ENCODE measurements around the gene CARM1. TPM values are rescaled to one million over a fixed set of nuclear protein-coding genes. Genes with fewer than 3 reads are reported as not detected.
"Not testable (repeated sequence)": the region's sequence is repeated elsewhere in the genome, so short reads cannot be mapped to it uniquely, and the experiment has no call there.

Gene CARM1
- total RNA-seq, 1 experiment from 2014 or later, result 56.2 TPM

DNA sequence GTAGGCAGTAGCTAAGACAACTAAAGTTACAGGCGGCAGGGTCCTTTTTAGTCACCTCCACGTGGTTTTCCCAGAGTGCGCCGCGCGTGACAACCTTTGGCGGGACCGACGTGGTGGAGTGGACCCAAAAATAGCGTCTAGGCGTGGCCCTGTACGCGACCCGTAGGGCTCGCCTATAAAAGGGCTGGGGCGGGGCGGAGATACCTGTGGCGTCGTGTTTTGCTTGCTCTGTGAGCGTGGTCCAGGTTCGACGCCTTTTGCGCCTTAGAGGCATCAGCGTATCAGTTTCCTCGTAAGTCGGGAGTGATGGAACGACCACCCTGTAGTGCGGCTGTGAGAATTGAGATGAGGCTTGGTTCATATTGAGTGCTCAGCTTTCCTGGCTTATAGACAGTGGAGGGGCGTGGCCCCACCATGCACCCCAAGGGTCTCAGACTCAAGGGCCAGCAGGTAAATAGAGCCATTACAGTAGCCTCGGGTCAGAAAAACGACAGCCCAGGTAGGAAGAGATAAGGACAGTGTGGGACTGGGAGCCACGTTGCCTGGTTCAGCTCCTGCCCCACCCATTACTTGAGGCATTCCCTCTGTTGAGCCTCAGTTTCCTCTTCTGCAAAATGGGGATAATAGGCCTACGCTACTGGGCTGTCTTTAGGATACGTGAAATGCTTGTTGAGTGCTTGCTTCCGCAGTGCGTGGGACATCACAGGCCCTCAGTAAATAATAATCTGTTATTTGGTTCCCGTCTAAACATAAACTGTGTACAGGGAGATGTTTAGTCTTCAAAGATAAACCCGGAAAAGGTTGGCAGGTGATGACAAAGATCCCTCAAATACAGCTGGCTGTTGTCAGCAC, 34.6 kb upstream of the CARM1 start:
- ATAC-seq (no peak; the same call in 1 of the 2 replicates), DNase-seq (no peak)
- ChIA-PET CTCF (interaction anchor here (1.0 to 1.6 kb wide), 4 partner anchors 28 to 119 kb away, joined by 9 to 25 read pairs (median 17); partner anchors contain the start of genes CARM1 and DNM2), POLR2A (ENCODE audit: unreplicated experiment) (interaction anchor here (0.5 to 1.2 kb wide), 4 partner anchors 37 to 327 kb away, joined by 3 to 4 read pairs (median 4); no protein-coding TSS in a partner anchor)
- Histone ChIP-seq H3K4me1 (ENCODE audit: insufficient read depth, low read length) (peaks cover 16% of the 10 kb centered on the region), H3K9me2 (replicated peaks; ENCODE audit: low read length) (no peaks in the 10 kb centered on the region), H3K9ac (ENCODE audit: low read length) (peak overlapping the region; percentile 89), H3K79me2 (ENCODE audit: low read length) (no peaks in the 10 kb centered on the region), H3K9me3 (ENCODE audit: low read length) (no peaks in the 10 kb centered on the region), H2AFZ (ENCODE audit: low read length) (peak overlapping the region; percentile 92), H3K36me3 (ENCODE audit: low read depth, low read length) (peaks cover 13% of the 10 kb centered on the region; the same call in 1 of the 2 replicates), H3K4me2 (ENCODE audit: low read length) (peak overlapping the region; percentile 84), H4K20me1 (ENCODE audit: low read length) (no peaks in the 10 kb centered on the region), H3K4me3 (ENCODE audit: low read length) (peak overlapping the region; percentile 69), H3K27me3 (ENCODE audit: low read length) (no peaks in the 10 kb centered on the region), H3K27ac (ENCODE audit: low read length) (peak overlapping the region; percentile 81), H3F3A (ENCODE audit: low read length, unreplicated experiment) (peaks cover 4% of the 10 kb centered on the region)
- intact Hi-C loops (cut with micrococcal nuclease), result loop anchor here (1.0 to 2.0 kb wide), 3 partner anchors 28 to 184 kb away; partner anchors contain the start of gene CARM1
- TSS peak; percentile 61 for BruUV-seq (replicated peaks)
- TF ChIP-seq, protein P1, sequence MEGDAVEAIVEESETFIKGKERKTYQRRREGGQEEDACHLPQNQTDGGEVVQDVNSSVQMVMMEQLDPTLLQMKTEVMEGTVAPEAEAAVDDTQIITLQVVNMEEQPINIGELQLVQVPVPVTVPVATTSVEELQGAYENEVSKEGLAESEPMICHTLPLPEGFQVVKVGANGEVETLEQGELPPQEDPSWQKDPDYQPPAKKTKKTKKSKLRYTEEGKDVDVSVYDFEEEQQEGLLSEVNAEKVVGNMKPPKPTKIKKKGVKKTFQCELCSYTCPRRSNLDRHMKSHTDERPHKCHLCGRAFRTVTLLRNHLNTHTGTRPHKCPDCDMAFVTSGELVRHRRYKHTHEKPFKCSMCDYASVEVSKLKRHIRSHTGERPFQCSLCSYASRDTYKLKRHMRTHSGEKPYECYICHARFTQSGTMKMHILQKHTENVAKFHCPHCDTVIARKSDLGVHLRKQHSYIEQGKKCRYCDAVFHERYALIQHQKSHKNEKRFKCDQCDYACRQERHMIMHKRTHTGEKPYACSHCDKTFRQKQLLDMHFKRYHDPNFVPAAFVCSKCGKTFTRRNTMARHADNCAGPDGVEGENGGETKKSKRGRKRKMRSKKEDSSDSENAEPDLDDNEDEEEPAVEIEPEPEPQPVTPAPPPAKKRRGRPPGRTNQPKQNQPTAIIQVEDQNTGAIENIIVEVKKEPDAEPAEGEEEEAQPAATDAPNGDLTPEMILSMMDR (conservative IDR thresholded peaks at IDR 0.05; ENCODE audit: low read depth, low read length), result no peak
- TF ChIP-seq EZH2 (IDR thresholded peaks at IDR 0.05; ENCODE audit: low read length, unreplicated experiment) (no peak), EZH2phosphoT487 (IDR thresholded peaks at IDR 0.05; ENCODE audit: borderline replicate concordance, low read length) (no peak)

DNA sequence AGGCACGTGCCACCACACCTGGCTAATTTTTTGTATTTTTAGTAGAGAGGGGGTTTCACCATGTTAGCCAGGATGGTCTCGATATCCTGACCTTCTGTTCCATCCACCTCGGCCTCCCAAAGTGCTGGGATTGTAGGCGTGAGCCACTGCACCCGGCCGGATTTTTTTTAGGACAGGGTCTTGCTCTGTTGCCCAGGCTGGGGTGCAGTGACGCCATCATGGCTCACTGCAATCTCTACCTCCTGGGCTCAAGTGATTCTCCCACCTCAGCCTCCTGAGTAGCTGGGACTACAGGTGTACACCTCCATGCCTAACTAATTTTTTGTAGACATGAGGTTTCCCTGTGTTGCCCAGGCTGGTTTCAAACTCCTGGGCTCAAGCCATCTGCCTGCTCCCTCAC, 33.7 kb upstream of the CARM1 start:
- H3K4me2 ChIP-seq (ENCODE audit: low read length); H3K27me3 ChIP-seq (ENCODE audit: low read length); ATAC-seq; H3K4me3 ChIP-seq (ENCODE audit: low read length); H3K27ac ChIP-seq (ENCODE audit: low read length); H3F3A ChIP-seq (ENCODE audit: low read length, unreplicated experiment); BruUV-seq (replicated peaks); H3K36me3 ChIP-seq (ENCODE audit: low read depth, low read length); H3K9me3 ChIP-seq (ENCODE audit: low read length); H2AFZ ChIP-seq (ENCODE audit: low read length); H3K9me2 ChIP-seq (replicated peaks; ENCODE audit: low read length); CTCF ChIA-PET; H3K79me2 ChIP-seq (ENCODE audit: low read length); DNase-seq; H4K20me1 ChIP-seq (ENCODE audit: low read length); H3K9ac ChIP-seq (ENCODE audit: low read length); POLR2A ChIA-PET (ENCODE audit: unreplicated experiment): not testable (repeated sequence)
- H3K4me1 ChIP-seq (ENCODE audit: insufficient read depth, low read length), result peaks cover 16% of the 10 kb centered on the region
- intact Hi-C loops (cut with micrococcal nuclease), result loop anchor here (2.0 kb wide), 1 partner anchor 185 kb away; no protein-coding TSS in a partner anchor

- Histone ChIP-seq H4K20me1 (ENCODE audit: low read length) (no peaks in the 10 kb centered on the region), H3K4me3 (ENCODE audit: low read length) (no peak overlapping the region), H3K9me2 (replicated peaks; ENCODE audit: low read length) (no peaks in the 10 kb centered on the region), H3K9ac (ENCODE audit: low read length) (no peak overlapping the region), H3K36me3 (ENCODE audit: low read depth, low read length) (peaks cover under 1% of the 10 kb centered on the region; the same call in 1 of the 2 replicates), H3K4me2 (ENCODE audit: low read length) (no peak overlapping the region), H3F3A (ENCODE audit: low read length, unreplicated experiment) (peaks cover 4% of the 10 kb centered on the region), H3K79me2 (ENCODE audit: low read length) (no peaks in the 10 kb centered on the region), H3K4me1 (ENCODE audit: insufficient read depth, low read length) (peaks cover 16% of the 10 kb centered on the region), H3K27ac (ENCODE audit: low read length) (no peak overlapping the region), H3K27me3 (ENCODE audit: low read length) (no peaks in the 10 kb centered on the region), H2AFZ (ENCODE audit: low read length) (no peak overlapping the region), H3K9me3 (ENCODE audit: low read length) (no peaks in the 10 kb centered on the region)
- DNase-seq (no peak), ATAC-seq (no peak)
- POLR2A ChIA-PET (ENCODE audit: unreplicated experiment), result no interaction called here
- CTCF ChIA-PET, result no interaction called here
- no peak for TF ChIP-seq EZH2 (IDR thresholded peaks at IDR 0.05; ENCODE audit: low read length, unreplicated experiment)
- TF ChIP-seq, protein P1 (conservative IDR thresholded peaks at IDR 0.05; ENCODE audit: low read depth, low read length), result no peak
- TF ChIP-seq EZH2phosphoT487 (IDR thresholded peaks at IDR 0.05; ENCODE audit: borderline replicate concordance, low read length), result no peak
- no TSS peak for BruUV-seq (replicated peaks)
- intact Hi-C loops (cut with micrococcal nuclease), result no loop called here
Measured at GRCh38 chr19:10838377-10838776, 33.0 kb upstream of the CARM1 start.
